ENCODE data around the gene RRAS.
"Not testable (repeated sequence)": the region's sequence is repeated elsewhere in the genome, so short reads cannot be mapped to it uniquely, and the experiment has no call there.

Gene RRAS

GRCh38 chr19:49626226-49626625, 13.7 kb downstream of the RRAS start:
- DNase-seq: no peak

GRCh38 chr19:49624967-49625910, 14.7 kb downstream of the RRAS start:
- DNase-seq: no peak

DNA sequence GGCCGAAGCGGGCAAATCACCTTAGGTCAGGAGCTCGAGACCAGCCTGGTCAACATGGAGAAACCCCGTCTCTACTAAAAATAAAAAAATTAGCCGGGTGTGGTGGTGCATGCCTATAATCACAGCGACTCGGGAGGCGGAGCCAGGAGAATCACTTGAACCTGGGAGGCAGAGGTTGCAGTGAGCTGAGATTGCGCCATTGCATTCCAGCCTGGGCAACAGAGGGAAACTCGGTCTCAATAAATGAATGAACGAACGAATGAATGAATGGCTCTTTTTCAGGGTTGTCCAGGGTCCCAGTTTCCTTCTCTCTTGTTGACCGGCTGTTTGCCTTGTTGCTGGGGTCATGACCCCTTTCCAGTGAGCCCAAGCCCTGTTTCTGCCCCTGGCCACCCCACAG, 22.1 kb downstream of the RRAS start:
- DNase-seq: not testable (repeated sequence)

- no peak for DNase-seq
These were observed 23.0 kb downstream of the RRAS start for GRCh38 chr19:49616945-49617344.

- no peak for DNase-seq
These were observed 23.4 kb downstream of the RRAS start for GRCh38 chr19:49616532-49616931.

- no peak for DNase-seq
These were observed 24.1 kb downstream of the RRAS start for GRCh38 chr19:49615861-49616260.

DNA sequence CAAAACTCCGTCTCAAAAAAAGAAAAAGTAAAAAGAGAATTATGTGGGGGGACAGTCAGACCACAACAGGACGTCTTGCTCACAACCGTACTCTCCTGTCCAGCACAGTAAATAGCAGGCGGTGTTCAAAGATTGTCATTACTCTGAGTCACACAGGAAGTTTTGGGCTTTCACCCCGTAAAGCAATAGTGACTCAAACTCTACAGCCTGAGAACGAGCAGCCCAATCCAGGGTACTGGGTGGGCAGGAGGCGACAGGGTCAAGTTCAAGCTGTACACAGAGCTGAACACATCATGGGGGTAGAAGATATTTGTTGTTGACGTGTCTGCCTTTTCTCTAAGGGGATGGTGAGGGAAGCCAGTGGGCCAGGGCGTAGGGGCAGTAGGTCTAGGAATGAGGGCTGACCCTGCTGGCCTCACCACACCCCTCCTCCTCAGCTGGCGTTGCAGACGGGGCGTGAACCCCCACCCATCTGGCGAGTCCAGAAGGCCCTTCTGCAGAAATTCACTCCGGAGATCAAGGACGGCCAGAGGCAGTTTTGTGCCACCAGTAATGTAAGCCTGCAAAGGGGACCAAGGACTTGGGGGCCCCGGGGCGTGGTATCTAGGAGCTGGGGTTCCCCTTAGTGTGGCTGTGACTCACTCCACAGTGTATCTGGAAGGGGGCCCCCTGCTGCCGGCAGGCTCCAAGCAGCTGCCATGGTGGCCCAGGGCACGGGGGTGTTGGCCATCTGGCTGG, 25.7 kb downstream of the RRAS start:
- no peak for DNase-seq

- no peak for DNase-seq
These were observed 26.6 kb downstream of the RRAS start for GRCh38 chr19:49613374-49613773.

DNA sequence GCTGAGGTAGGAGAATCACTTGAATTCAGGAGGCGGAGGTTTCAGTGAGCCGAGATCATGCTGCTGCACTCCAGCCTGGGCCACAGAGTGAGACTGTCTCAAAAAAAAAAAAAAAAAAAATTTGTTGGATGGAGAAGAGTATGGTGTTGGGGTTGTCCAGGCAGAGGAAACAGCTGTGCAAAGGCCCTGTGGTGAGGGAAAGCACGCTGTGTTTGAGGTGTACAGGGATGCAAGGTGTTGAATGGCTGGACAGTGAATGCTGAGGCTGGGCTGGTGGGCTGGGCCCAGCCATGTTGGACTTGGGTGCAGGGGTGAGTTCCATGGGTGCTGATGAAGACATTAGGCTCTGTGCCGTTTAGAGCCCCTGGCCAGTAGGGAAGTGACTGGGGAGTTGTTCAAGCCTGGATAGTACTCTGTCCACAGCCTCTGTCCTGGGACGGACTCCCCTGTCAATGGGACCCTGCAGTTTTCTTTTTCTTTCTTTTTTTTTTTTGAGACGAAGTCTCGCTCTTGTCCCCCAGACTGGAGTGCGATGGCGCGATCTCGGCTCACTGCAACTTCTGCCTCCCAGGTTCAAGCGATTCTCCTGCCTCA, 30.3 kb downstream of the RRAS start:
- no peak for DNase-seq

- no peak for DNase-seq
These were observed 34.3 kb downstream of the RRAS start for GRCh38 chr19:49605605-49606004.

GRCh38 chr19:49602806-49603205, 37.1 kb downstream of the RRAS start:
- no peak for DNase-seq

DNA sequence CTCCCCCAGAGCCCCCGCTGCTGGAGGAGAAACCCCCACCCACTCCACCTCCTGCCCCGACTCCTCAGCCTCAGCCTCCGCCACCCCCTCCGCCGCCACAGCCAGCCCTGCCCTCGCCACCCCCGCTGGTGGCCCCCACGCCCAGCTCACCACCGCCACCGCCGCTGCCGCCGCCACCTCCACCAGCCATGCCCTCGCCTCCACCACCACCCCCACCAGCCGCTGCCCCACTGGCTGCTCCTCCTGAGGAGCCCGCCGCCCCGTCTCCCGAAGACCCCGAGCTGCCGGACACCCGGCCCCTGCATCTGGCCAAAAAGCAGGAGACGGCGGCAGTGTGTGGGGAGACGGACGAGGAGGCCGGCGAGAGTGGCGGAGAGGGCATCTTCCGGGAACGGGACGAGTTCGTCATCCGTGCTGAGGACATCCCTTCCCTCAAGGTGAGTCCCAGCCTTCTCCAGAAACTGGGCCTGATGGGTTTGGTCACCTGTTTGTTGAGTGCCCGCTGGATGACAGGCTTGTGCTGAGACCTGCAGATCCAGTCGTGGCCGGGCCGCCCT, 38.4 kb downstream of the RRAS start:
- DNase-seq: no peak

GRCh38 chr19:49599378-49600295, 40.3 kb downstream of the RRAS start:
- no peak for DNase-seq

GRCh38 chr19:49597703-49597974, 42.3 kb downstream of the RRAS start:
- DNase-seq: no peak

GRCh38 chr19:49596954-49597702, 42.8 kb downstream of the RRAS start:
- DNase-seq: no peak

DNA sequence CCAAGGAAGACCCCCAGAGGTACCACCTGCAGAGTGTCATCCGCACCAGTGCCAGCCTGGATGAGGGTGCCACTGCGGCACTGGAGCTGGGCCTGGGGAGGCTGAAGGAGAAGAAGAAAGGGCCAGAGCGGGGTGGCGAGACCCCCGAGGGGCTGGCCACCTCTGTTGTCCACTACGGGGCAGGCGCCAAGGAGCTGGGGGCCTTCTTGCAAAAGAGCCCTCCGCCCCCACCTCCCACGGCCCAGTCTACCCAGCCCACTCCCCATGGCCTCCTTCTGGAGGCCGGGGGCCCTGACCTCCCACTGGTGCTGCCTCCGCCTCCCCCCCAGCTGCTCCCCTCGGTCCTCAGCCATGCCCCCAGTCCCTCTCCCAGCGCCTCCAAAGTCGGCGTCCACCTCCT, 43.5 kb downstream of the RRAS start:
- no peak for DNase-seq

- DNase-seq: no peak
These were observed 44.0 kb downstream of the RRAS start for GRCh38 chr19:49595819-49596404.

DNA sequence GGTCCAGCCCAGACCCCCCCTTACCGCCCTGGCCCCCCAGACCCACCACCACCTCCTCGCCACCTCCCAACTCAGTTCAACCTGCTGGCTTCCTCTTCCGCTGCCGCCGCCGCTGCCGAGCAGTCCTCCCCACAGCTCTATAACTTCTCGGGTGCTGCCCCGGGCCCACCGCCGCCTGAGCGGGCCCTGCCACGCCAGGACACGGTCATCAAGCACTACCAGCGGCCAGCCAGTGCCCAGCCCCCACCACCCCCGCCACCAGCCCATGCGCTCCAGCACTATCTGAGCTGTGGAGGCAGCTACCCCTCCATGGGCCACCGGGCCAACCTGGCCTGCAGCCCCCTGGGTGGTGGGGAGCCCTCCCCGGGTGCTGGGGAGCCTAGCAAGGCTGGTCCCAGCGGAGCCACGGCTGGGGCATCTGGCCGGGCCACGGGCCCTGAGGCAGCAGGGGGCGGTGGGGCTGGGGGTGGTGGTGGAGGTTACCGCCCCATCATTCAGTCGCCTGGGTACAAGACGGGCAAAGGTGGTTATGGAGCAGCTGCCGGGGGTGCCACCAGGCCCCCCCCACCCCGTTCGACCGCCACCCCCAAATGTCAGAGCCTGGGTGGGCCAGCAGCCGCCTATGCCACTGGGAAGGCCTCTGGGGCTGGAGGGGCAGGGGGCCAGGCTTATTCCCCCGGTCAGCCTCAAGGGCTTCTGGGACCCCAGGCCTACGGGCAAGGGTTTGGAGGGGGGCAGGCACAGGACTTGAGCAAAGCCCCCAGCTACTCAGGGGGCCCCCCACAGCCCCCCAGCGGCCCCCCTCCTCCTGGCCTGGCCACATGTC, 44.7 kb downstream of the RRAS start:
- no peak for DNase-seq

DNA sequence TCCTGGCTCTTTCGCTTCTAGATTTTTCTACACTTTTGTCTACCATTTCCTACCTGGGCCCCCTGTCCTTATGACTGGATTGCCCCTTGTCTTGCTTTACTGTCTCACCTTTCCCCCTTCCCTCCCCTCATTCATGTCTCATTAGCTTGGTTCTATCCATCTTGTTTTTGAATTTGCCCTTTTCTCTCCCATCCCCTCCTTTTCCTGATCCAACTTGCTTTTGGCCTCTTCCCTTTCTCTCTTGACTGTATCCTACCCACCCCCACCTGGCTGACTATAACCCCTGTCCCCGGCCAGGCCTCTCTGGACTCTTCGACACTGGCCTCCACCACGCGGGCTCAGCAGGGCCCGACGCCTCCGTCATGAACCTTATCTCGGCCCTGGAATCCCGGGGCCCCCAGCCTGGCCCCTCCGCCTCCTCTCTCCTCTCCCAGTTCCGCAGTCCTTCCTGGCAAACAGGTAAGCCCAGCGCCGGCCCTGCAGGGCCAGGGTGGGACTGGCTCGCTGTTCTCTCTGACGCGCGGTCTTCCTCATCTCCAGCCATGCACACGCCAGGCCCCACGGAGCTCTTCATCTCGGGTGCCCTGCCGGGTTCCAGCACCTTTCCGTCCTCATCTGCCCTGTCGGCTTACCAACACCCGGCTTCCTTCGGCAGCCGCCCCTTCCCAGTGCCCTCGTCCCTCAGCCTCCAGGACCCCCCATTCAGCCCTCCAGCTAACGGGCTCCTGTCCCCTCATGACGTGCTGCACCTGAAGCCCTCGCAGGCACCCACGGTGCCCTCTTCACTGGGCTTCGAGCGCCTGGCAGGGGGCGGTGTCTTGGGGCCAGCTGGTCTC, 45.6 kb downstream of the RRAS start:
- no peak for DNase-seq
